Osteoblast (primary cell): ENCODE results near the gene POT1. TPM values are rescaled to one million over a fixed set of nuclear protein-coding genes. Genes with fewer than 3 reads are reported as not detected.

Source experiments
- DNase-seq: peaks from one replicate; pipeline ENCODE4 v3.0.0; 2011; ENCODE audit warnings: low spot score, mixed read lengths; ENCODE audit not compliant: insufficient read length; ENCODE audit errors: missing footprints
- H2AFZ ChIP-seq: 2 replicates; pipeline ENCODE4 v1.6.0; 2011; ENCODE audit warnings: mild to moderate bottlenecking, low read length
- H3K27ac ChIP-seq: 2 replicates; pipeline ENCODE4 v1.5.1; 2011; ENCODE audit warnings: mild to moderate bottlenecking, low read depth, low read length, moderate library complexity
- H3K27me3 ChIP-seq: 2 replicates; pipeline ENCODE4 v1.6.0; 2012; ENCODE audit warnings: mild to moderate bottlenecking, control low read depth, inconsistent platforms, low read length, moderate library complexity; ENCODE audit not compliant: insufficient read depth
- H3K36me3 ChIP-seq: 2 replicates; pipeline ENCODE4 v1.5.1; 2011; ENCODE audit warnings: mild to moderate bottlenecking, low read length, control low read depth, moderate library complexity; ENCODE audit not compliant: insufficient read depth
- H3K4me1 ChIP-seq: 2 replicates; pipeline ENCODE4 v1.5.1; 2011; ENCODE audit warnings: mild to moderate bottlenecking, low read length, control low read depth, moderate library complexity; ENCODE audit not compliant: insufficient read depth
- H3K4me2 ChIP-seq: 2 replicates; pipeline ENCODE4 v1.6.0; 2011; ENCODE audit warnings: mild to moderate bottlenecking, low read length; ENCODE audit not compliant: insufficient read depth
- H3K4me3 ChIP-seq: fragments of 200-600 bp; sonication (generic); 3 replicates; pipeline ENCODE4 v1.5.1; 2012; ENCODE audit warnings: mild to moderate bottlenecking, low read length, inconsistent platforms; ENCODE audit not compliant: insufficient read depth
- H3K79me2 ChIP-seq: 2 replicates; pipeline ENCODE4 v1.6.0; 2012; ENCODE audit warnings: mild to moderate bottlenecking, low read length, control low read depth, inconsistent platforms; ENCODE audit not compliant: insufficient read depth
- H3K9me3 ChIP-seq: 2 replicates; pipeline ENCODE4 v1.5.1; 2011; ENCODE audit warnings: low read depth, low read length, control low read depth
- H4K20me1 ChIP-seq: 2 replicates; pipeline ENCODE4 v1.6.0; 2012; ENCODE audit warnings: mild to moderate bottlenecking, low read length, control low read depth; ENCODE audit not compliant: insufficient read depth
- total RNA-seq: library from RNA; depleted of rRNA; stranded (reverse); fragments of >200 nt; gene quantifications from 2 replicates; pipeline ENCODE4 v1.2.3, GENCODE V29; 2012
- TF ChIP-seq, protein P1 (sequence below): IDR thresholded peaks from 2 replicates; pipeline ENCODE4 v1.5.1; 2011; ENCODE audit warnings: mild to moderate bottlenecking, low read depth, low read length, moderate library complexity; ENCODE audit errors: extremely low read depth

The POT1 gene
- total RNA-seq, 1 donor = 23.5 TPM

DNA sequence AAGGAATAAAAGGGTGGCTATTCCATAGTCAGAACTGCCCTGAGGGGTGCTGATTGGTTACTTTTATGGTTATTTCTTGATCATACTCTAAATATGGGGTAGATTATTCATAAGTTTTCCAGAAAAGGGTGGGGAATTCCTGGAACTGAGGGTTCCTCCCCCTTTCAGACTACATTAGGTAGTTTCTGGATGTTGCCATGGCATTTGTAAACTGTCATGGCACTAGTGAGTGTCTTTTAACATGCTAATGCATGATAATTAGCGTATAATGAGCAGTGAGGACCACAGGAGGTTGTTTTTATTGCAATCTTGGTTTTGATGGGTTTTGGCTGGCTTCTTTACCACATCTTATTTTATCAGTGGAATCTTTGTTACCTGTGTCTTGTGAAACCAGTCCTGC, 26.5 kb upstream of the POT1 start:
- TF ChIP-seq, protein P1, sequence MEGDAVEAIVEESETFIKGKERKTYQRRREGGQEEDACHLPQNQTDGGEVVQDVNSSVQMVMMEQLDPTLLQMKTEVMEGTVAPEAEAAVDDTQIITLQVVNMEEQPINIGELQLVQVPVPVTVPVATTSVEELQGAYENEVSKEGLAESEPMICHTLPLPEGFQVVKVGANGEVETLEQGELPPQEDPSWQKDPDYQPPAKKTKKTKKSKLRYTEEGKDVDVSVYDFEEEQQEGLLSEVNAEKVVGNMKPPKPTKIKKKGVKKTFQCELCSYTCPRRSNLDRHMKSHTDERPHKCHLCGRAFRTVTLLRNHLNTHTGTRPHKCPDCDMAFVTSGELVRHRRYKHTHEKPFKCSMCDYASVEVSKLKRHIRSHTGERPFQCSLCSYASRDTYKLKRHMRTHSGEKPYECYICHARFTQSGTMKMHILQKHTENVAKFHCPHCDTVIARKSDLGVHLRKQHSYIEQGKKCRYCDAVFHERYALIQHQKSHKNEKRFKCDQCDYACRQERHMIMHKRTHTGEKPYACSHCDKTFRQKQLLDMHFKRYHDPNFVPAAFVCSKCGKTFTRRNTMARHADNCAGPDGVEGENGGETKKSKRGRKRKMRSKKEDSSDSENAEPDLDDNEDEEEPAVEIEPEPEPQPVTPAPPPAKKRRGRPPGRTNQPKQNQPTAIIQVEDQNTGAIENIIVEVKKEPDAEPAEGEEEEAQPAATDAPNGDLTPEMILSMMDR = no peak
- no peak overlapping the region for H2AFZ ChIP-seq
- no peak overlapping the region for H3K27ac ChIP-seq
- DNase-seq = no peak
- H4K20me1 ChIP-seq = no peaks in the 10 kb centered on the region
- no peaks in the 10 kb centered on the region for H3K9me3 ChIP-seq
- no peaks in the 10 kb centered on the region for H3K79me2 ChIP-seq
- no peak overlapping the region for H3K4me2 ChIP-seq
- no peaks in the 10 kb centered on the region for H3K36me3 ChIP-seq
- H3K27me3 ChIP-seq = no peaks in the 10 kb centered on the region
- H3K4me1 ChIP-seq = no peaks in the 10 kb centered on the region
- no peak overlapping the region for H3K4me3 ChIP-seq

DNA sequence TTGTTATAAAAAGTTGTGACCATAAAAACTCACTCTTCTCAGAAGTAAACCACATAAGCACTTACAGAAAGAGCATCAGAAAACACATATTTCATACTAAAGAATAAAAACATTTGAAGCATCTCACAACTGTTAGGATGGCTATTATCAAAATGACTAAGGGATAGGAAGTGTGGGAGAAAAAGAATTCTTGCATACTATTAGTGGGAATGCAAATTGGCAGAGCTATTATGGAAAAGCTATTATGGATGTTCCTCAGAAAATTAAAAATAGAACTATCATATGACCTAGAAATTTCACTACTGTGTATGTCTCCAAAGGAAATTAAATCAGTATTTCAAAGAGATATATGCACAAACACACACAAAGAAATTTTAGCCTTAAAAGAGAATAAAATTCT, 25.2 kb upstream of the POT1 start:
- TF ChIP-seq, protein P1 = no peak
- H2AFZ ChIP-seq = no peak overlapping the region
- DNase-seq = no peak

DNA sequence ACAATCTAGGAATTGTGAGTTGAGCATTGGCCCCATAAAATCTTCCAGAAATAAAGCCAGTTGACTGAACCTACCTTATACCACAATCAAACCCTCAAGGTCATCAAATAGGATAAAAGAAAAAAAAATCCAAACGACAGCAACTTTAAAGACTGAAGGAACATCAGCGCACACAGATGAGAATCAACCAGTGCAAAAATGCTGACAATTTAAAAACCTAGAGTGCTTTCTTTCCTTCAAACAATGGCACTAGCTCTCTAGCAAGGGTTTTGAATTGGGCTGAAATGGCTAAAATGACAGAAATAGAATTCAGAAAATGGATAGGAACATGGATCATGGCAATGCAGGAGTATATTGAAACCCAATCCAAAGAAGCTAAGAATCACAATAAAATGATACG, 16.1 kb upstream of the POT1 start:
- H3K79me2 ChIP-seq = no peaks in the 10 kb centered on the region
- H2AFZ ChIP-seq = no peak overlapping the region
- H3K4me2 ChIP-seq = no peak overlapping the region
- H3K9me3 ChIP-seq = no peaks in the 10 kb centered on the region
- no peaks in the 10 kb centered on the region for H3K36me3 ChIP-seq
- H3K4me3 ChIP-seq = no peak overlapping the region
- no peaks in the 10 kb centered on the region for H4K20me1 ChIP-seq
- no peak for DNase-seq
- no peaks in the 10 kb centered on the region for H3K4me1 ChIP-seq
- no peak overlapping the region for H3K27ac ChIP-seq
- TF ChIP-seq, protein P1 = no peak
- H3K27me3 ChIP-seq = no peaks in the 10 kb centered on the region

More for the DNA sequence above, 25.2 kb upstream of the POT1 start:
- no peaks in the 10 kb centered on the region for H3K4me1 ChIP-seq
- H3K27me3 ChIP-seq = no peaks in the 10 kb centered on the region
- H3K4me2 ChIP-seq = no peak overlapping the region
- H3K4me3 ChIP-seq = no peak overlapping the region
- no peaks in the 10 kb centered on the region for H4K20me1 ChIP-seq
- no peaks in the 10 kb centered on the region for H3K9me3 ChIP-seq
- H3K36me3 ChIP-seq = no peaks in the 10 kb centered on the region
- H3K79me2 ChIP-seq = no peaks in the 10 kb centered on the region
- H3K27ac ChIP-seq = no peak overlapping the region

DNA sequence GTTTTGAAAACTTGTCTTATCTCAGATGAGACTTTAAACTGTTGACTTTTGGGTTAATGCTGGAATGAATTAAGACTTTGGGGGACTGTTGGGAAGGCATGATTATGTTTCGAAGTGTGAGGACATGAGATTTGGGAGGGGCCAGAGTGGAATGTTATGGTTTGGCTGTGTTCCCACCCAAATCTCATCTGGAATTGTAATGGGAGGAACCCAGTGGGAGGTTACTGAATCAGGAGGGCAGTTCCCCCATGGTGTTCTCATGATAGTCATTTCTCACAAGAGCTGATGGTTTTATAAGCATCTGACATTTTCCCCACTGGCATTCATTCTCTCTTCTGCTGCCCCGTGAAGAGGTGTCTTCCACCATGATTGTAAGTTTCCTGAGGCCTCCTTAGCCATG, 13.8 kb upstream of the POT1 start:
- Histone ChIP-seq H3K9me3 (no peaks in the 10 kb centered on the region), H3K4me2 (no peak overlapping the region), H3K4me3 (no peak overlapping the region), H2AFZ (no peak overlapping the region), H3K36me3 (no peaks in the 10 kb centered on the region), H3K79me2 (no peaks in the 10 kb centered on the region), H3K27me3 (no peaks in the 10 kb centered on the region), H3K27ac (no peak overlapping the region), H3K4me1 (no peaks in the 10 kb centered on the region), H4K20me1 (no peaks in the 10 kb centered on the region)
- TF ChIP-seq, protein P1 = no peak
- no peak for DNase-seq
